Posterior cingulate gyrus (tissue), 11 donors: Measurements from ENCODE around the gene GSAP.

Source experiments
- DNase-seq, 10 donors: peaks; one replicate each; pipeline versions ENCODE4 v3.0.0 to v3.0.0-alpha.2; 2020 to 2021; ENCODE audit warnings: mixed read lengths in 3 of 10
- intact Hi-C: fragments of 100-400 bp; cut with DNase I; formaldehyde crosslinking; loops from one replicate; pipeline ENCODE4 v1.15.1; 2023

Gene GSAP

DNA sequence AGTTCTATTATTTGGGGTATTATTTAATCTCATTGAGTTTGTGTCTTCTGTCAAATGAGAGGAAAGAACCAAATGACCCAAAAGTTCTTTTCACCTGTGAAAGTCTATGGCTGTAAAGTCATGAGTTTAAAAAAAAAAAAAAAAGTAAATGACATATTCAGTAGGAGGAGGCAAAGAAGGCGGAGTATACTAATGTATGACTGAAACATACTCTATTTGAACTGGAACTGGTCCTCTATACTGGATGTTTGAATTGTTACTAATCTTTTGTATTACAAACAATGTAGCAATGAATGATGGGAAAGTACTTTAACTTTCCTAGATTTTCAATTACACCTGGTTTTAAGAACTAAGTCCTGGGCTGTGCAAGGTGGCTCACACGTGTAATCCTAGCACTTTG is 24.9 kb upstream of the GSAP start:
- intact Hi-C loops: no loop called here
- no peak for DNase-seq

- intact Hi-C loops: loop anchor here (2.0 kb wide), 1 partner anchor 319 kb away; no protein-coding TSS in a partner anchor
- DNase-seq: peak in 7 of 10 donors; percentile 48 to 94 (median 60)
Measured at GRCh38 chr7:77439572-77439971, 23.4 kb upstream of the GSAP start.

DNA sequence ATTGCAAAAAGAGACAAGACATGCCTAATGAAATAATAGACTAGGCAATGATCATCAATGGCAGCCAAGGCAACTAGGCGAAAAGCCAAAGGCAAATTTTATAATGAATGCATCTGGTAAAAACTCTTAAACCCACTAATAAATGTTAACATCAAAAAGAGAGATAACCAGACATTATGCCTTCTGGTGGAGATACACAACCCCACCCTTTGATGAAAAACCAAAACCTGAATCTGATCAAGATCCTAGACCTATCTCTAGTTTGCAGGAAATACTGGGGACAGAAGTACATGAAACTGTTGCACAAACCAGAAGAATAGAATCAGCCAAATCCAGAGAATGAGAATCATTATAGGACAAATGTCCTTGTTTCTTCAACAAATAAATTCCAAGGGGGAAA is 22.0 kb upstream of the GSAP start:
- DNase-seq: no peak
- intact Hi-C loops: loop anchor here (2.0 kb wide), 1 partner anchor 321 kb away; no protein-coding TSS in a partner anchor

DNA sequence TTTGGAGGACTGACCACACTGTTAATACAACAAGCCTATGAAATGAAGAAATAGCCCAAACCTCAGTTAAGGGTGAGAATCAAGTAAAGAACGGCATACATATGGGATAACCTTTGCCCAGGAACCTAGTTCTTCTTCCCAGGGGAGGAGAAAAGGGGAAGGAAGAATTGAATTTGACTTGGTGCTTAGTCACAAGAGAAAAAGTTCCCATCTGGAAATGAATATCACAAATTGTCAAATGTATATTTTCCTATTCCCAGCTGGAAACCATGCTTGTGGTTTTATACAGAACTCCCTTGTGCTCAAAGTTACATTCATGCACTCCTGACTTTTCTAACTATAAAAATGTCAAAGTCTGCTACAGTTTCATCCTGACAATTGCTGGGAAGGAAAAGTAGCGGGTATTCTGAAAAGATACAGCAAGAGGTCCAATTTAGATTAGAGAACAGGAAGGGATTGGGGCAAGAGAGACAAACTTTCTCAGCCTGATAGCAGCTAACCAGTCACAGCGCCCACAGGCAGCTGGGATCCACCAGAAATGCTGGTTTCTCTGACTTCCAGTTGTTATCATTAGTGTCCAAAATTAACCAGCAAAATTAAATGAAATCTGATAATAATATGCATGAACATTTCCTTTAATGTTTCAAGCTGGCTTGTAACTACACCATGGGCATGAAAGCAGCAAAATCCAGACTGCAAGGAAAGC is 18.6 kb upstream of the GSAP start:
- DNase-seq: no peak
- intact Hi-C loops: no loop called here

DNA sequence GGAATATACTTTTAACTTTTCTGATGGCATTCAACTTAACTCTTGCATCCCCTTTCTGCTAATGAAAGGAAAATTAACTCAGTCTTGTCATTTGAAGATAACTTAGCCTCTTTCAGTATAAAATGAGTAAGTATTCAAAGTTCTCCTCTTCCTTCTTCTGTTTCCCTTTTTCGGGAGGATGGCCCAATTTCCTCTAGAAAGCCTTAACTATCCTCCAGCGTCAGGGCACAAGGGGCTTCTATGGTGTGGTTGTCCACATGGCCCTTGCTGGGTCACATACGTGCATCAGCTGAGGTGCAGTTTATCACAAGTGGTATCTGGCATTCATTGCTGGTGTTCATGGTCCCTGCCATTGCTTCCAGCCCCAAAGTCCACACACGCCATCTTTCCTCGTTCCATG is 17.8 kb upstream of the GSAP start:
- DNase-seq: no peak

GRCh38 chr7:77430927-77431326 is 14.8 kb upstream of the GSAP start:
- DNase-seq: no peak
- intact Hi-C loops: no loop called here

More for the DNA sequence above, 17.8 kb upstream of the GSAP start:
- intact Hi-C loops: no loop called here

- no peak for DNase-seq
Measured at GRCh38 chr7:77428777-77429231, 12.7 kb upstream of the GSAP start.

GRCh38 chr7:77427996-77428603 is 12.0 kb upstream of the GSAP start:
- intact Hi-C loops: no loop called here
- DNase-seq: no peak

More at GRCh38 chr7:77428777-77429231, 12.7 kb upstream of the GSAP start:
- intact Hi-C loops: no loop called here

- intact Hi-C loops: no loop called here
- no peak for DNase-seq
Measured at GRCh38 chr7:77426521-77427051, 10.4 kb upstream of the GSAP start.

DNA sequence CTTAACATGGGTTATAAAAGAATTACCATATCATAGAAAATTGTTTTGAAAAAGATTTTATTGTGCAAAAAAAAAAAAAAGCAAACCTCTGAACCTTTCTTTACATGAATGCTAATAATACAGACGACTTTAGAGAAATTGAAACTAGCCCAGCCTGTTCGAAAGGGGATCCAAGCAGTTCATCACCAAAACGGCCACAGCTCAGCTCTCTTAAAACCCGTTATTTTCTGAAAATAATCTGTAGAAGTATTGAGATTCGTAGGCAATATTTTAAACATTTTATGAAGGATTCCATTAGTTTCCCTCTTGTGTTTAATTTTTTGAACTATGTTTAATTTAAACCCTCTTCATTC is 9.9 kb upstream of the GSAP start:
- DNase-seq: no peak
- intact Hi-C loops: no loop called here

- no peak for DNase-seq
Measured at GRCh38 chr7:77425101-77426051, 9.2 kb upstream of the GSAP start.

DNA sequence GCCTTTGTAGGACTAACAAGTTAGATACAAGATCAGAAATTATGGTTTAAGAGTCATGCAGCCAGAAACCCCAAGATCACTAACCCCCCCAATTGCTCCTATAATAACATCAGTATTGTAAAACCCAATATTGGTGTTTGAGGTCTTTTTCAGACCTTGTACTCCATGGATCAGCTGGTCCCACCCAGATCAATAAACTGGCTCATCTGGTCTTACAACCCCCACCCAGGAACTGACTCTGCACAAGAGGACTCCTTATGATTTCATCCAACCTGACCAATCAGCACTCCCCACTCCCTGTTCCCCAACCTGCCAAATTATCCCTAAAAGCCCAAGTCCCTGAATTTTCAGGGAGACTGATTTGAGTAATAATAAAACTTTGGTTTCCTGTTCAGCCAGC is 6.4 kb upstream of the GSAP start:
- intact Hi-C loops: no loop called here
- DNase-seq: no peak

More at GRCh38 chr7:77425101-77426051, 9.2 kb upstream of the GSAP start:
- intact Hi-C loops: no loop called here

DNA sequence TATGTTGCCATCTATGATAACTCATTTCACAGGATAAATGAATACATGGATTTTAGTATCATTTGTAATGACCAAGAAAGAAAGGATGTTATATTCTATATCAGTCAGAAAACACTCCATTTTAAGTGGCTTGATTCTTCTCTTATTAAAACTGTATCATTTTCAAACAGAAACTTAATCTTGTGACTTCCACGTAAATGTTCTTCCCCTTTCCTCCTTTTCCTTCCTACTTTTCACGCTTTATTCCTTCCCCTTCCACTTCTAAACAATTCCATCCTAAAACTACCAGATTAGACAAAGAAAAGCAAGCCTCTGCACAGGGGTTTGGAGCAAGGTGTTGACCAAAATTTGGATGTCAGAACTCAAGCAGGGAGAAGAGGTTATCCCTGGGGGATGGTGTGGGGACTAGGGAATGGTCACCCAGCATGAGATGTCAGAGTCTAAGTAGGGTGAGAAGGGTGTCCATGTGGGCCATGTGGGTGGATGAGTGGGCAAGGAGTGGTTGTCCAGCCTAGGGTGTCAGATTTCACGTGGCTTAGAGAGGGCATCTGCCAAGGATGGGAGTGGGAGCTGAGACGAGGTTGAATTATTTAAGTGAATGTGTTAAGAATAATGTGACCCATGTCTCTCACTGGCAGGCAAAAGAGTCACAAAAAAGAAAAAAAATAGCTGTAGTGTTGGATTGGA is 5.0 kb upstream of the GSAP start:
- intact Hi-C loops: no loop called here
- no peak for DNase-seq

- intact Hi-C loops: no loop called here
- no peak for DNase-seq
Measured at GRCh38 chr7:77420438-77420837, 4.3 kb upstream of the GSAP start.

GRCh38 chr7:77419102-77419501 is 3.0 kb upstream of the GSAP start:
- intact Hi-C loops: no loop called here
- no peak for DNase-seq

- intact Hi-C loops: no loop called here
- no peak for DNase-seq
Measured at GRCh38 chr7:77417801-77418200, 1.7 kb upstream of the GSAP start.

- intact Hi-C loops: no loop called here
- peak in 1 of 10 donors; percentile 32 for DNase-seq
Measured at GRCh38 chr7:77416621-77417371, 647 bp upstream of the GSAP start.

DNA sequence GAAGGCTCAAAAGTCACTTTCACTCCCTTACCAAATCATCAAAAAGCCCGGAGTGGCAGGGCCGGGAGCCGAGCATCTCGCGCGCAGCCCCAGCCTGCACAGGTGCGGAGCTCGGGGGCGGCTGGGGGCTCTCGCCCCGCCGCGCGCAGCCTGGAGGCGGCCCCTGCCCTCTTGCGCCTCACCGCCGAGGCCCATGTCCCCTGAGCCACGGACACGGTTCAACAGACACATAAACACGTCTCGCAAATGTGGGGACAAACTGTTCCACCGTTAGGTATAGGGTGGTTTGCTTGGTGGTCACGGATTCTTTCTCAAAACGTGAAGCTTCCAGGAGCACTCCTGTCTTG is 700 bp downstream of the GSAP start:
- intact Hi-C loops: no loop called here
- peak in 3 of 10 donors; percentile 26 to 79 (median 79) for DNase-seq

DNA sequence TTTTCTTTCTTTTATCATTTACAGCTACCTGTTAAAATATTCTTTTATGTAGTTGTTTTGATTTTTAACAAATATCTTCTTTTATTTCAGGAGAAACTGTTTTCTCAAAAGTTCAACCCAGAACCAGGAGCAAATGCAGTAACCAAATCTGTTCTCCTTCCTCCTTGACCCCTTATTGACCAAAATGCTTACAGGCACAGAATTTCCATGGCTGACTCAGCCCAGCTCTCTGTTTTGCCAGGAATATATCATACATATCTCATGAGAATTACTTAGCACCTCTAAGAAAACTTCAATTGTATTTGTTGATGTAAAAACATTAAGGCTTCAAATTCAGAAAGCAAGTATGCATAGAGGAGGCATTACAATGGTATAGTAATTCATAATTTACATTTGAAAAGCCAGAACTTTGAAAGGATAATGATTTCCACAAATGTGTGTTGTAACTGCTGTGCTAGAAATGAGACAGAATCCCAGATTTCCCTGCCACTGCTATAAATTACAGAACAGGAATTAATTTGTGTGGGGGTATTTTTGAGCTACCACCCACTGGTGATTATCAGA is 2.2 kb downstream of the GSAP start:
- intact Hi-C loops: no loop called here
- DNase-seq: no peak
